Measurements from ENCODE around the gene ARL2.
A peak's percentile ranks its signal among the peaks of the same experiment; 100 is the strongest.

The ARL2 gene

DNA sequence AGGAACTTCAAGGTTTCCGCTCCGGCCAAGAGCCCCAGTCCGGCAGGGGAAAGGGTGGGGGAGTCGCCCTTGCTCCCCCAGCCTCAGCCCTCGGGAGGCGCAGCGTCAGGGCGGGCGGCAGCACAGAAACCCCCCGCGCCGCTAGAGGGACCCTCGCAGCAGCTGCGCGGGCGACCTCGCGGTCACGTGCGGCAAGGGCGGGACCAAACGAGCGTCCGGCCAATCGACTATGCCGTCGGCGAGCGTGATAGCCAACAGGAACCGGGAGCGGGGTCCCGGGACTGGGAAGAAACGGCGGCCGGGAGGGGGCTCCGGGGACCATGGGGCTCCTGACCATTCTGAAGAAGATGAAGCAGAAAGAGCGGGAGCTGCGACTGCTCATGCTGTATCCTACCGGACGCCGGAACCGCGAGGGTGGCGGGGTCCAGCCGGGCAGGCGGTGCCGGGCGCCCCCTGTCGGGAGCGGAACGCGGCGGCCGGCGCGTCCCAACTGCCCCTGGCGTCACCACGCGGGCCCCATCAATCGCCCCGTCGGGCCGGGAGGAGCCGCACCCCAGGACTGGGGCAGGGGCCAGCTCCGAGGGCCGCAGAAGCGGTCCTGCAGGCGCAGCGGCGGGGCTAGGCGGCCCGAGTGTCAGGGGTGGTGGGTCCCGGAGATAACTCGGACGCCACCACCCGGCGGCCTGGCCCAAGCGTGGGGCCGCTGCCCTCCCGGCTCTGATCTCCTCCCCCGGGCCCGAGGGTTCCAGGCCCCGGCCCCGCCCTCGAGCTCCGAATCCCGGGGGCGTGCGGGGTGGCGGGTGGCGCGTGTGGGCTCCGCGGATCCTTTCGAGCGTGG is at the start of gene ARL2 (continued):
- TF ChIP-seq, protein P1, sequence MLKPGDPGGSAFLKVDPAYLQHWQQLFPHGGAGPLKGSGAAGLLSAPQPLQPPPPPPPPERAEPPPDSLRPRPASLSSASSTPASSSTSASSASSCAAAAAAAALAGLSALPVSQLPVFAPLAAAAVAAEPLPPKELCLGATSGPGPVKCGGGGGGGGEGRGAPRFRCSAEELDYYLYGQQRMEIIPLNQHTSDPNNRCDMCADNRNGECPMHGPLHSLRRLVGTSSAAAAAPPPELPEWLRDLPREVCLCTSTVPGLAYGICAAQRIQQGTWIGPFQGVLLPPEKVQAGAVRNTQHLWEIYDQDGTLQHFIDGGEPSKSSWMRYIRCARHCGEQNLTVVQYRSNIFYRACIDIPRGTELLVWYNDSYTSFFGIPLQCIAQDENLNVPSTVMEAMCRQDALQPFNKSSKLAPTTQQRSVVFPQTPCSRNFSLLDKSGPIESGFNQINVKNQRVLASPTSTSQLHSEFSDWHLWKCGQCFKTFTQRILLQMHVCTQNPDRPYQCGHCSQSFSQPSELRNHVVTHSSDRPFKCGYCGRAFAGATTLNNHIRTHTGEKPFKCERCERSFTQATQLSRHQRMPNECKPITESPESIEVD (tag by site-specific recombination; IDR thresholded peaks at IDR 0.05): no peak
- TF ChIP-seq ZNF548 (tag by site-specific recombination; IDR thresholded peaks at IDR 0.05): no peak
- TF ChIP-seq ZNF37A (tag by site-specific recombination; IDR thresholded peaks at IDR 0.05): no peak
- TF ChIP-seq, protein P2, sequence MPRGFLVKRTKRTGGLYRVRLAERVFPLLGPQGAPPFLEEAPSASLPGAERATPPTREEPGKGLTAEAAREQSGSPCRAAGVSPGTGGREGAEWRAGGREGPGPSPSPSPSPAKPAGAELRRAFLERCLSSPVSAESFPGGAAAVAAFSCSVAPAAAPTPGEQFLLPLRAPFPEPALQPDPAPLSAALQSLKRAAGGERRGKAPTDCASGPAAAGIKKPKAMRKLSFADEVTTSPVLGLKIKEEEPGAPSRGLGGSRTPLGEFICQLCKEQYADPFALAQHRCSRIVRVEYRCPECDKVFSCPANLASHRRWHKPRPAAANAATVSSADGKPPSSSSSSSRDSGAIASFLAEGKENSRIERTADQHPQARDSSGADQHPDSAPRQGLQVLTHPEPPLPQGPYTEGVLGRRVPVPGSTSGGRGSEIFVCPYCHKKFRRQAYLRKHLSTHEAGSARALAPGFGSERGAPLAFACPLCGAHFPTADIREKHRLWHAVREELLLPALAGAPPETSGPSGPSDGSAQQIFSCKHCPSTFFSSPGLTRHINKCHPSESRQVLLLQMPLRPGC (tag by site-specific recombination; IDR thresholded peaks at IDR 0.05): no peak
- peak; percentile 96 for TF ChIP-seq ZBTB8A (tag by site-specific recombination; IDR thresholded peaks at IDR 0.05)
- TF ChIP-seq, protein P3, sequence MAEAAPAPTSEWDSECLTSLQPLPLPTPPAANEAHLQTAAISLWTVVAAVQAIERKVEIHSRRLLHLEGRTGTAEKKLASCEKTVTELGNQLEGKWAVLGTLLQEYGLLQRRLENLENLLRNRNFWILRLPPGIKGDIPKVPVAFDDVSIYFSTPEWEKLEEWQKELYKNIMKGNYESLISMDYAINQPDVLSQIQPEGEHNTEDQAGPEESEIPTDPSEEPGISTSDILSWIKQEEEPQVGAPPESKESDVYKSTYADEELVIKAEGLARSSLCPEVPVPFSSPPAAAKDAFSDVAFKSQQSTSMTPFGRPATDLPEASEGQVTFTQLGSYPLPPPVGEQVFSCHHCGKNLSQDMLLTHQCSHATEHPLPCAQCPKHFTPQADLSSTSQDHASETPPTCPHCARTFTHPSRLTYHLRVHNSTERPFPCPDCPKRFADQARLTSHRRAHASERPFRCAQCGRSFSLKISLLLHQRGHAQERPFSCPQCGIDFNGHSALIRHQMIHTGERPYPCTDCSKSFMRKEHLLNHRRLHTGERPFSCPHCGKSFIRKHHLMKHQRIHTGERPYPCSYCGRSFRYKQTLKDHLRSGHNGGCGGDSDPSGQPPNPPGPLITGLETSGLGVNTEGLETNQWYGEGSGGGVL (tag by site-specific recombination; IDR thresholded peaks at IDR 0.05): peak; percentile 52; the same call in 1 of the 2 replicates
- no peak for TF ChIP-seq GFI1B (tag by site-specific recombination; IDR thresholded peaks at IDR 0.05)
- no peak for TF ChIP-seq ZNF341 (tag by site-specific recombination; IDR thresholded peaks at IDR 0.05; ENCODE audit: low read depth)

DNA sequence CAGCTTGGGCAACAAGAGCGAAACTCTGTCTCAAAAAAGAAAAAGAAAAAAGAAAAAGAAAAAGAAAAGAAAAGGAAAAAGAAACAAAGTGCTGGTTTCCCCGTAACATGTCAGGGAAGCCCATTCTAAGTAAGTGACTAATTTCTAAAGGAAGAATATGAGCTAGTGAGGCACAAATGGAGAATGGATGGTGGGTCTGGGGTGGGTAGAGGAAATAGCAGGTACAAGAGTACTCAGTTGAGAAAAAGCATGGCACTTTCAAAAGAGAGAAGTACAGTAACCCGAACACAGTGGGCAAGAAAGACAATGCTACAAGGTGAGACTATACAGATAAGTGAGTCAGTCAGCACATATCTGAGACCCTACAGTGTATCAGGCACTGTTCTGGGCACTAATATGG is 46.6 kb upstream of the ARL2 start:
- ChIA-PET POLR2A (no interaction called here), CTCF (interaction anchor here (0.6 kb wide), 1 partner anchor 22 kb away, joined by 4 read pairs; no protein-coding TSS in a partner anchor)
- no peaks in the 10 kb centered on the region for H3K9me3 ChIP-seq (ENCODE audit: control insufficient read depth, insufficient read depth, low read depth, low read length)
- no peak overlapping the region for H3K27ac ChIP-seq (ENCODE audit: extremely low read depth, low read depth, low read length)
- H3K36me3 ChIP-seq (ENCODE audit: control insufficient read depth in 2 of 2, insufficient read depth in 1 of 2, low read length in 2 of 2): no peaks in the 10 kb centered on the region
- H3K4me1 ChIP-seq (ENCODE audit: control insufficient read depth, insufficient read depth, low read length): no peaks in the 10 kb centered on the region
- TF ChIP-seq, protein P4, sequence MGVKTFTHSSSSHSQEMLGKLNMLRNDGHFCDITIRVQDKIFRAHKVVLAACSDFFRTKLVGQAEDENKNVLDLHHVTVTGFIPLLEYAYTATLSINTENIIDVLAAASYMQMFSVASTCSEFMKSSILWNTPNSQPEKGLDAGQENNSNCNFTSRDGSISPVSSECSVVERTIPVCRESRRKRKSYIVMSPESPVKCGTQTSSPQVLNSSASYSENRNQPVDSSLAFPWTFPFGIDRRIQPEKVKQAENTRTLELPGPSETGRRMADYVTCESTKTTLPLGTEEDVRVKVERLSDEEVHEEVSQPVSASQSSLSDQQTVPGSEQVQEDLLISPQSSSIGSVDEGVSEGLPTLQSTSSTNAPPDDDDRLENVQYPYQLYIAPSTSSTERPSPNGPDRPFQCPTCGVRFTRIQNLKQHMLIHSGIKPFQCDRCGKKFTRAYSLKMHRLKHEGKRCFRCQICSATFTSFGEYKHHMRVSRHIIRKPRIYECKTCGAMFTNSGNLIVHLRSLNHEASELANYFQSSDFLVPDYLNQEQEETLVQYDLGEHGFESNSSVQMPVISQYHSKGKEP (tag by site-specific recombination; IDR thresholded peaks at IDR 0.05): no peak
- 0 out of 2 replicates have a peak, but pooled peaks have one; percentile 23 for TF ChIP-seq PRDM1 (tag by site-specific recombination; IDR thresholded peaks at IDR 0.05)
- no peak overlapping the region for H3K4me3 ChIP-seq (ENCODE audit: low read depth, low read length)

DNA sequence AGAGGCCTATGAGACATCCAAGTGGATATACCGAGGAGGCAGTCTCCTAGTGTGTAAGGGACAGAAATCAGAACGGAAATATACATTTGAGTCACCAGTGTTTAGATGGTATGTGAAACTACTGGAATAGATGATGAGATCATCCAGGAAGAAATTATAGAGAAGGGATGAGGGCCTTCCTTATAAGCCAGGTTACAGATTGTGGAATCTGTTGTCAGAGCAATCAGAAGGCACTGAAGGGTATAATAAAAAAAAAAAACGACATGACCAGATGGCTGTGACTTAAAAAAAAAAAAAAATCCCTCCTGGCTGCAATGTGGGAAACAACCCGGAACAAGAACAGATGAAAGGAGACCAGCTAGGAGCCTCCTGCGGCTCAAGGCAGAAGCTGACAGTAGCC is 44.8 kb upstream of the ARL2 start:
- Histone ChIP-seq H3K36me3 (ENCODE audit: control insufficient read depth in 2 of 2, insufficient read depth in 1 of 2, low read length in 2 of 2) (no peaks in the 10 kb centered on the region), H3K9me3 (ENCODE audit: control insufficient read depth, insufficient read depth, low read depth, low read length) (no peaks in the 10 kb centered on the region), H3K4me3 (ENCODE audit: low read depth, low read length) (no peak overlapping the region), H3K4me1 (ENCODE audit: control insufficient read depth, insufficient read depth, low read length) (no peaks in the 10 kb centered on the region), H3K27ac (ENCODE audit: extremely low read depth, low read depth, low read length) (no peak overlapping the region)
- ChIA-PET POLR2A (interaction anchor here (0.7 kb wide), 2 partner anchors 22 to 1888 kb away, joined by 3 read pairs; no protein-coding TSS in a partner anchor), CTCF (interaction anchor here (0.6 to 1.2 kb wide), 5 partner anchors 9 to 121 kb away, joined by 3 to 5 read pairs (median 4); no protein-coding TSS in a partner anchor)
- TF ChIP-seq ZEB2 (tag by site-specific recombination; IDR thresholded peaks at IDR 0.05) (peak; percentile 32; the same call in 1 of the 2 replicates), ZNF146 (tag by site-specific recombination; IDR thresholded peaks at IDR 0.05) (no peak), ZNF335 (tag by site-specific recombination; conservative IDR thresholded peaks at IDR 0.05) (peak; percentile 48), ZBTB21 (tag by site-specific recombination; IDR thresholded peaks at IDR 0.05) (peak; percentile 40; the same call in 1 of the 2 replicates), SP7 (tag by site-specific recombination; IDR thresholded peaks at IDR 0.05) (peak; percentile 88), PRDM1 (tag by site-specific recombination; IDR thresholded peaks at IDR 0.05) (0 out of 2 replicates have a peak, but pooled peaks have one; percentile 33), ZNF629 (tag by site-specific recombination; IDR thresholded peaks at IDR 0.05) (peak; percentile 34; the same call in 1 of the 2 replicates), ZXDB (tag by site-specific recombination; IDR thresholded peaks at IDR 0.05) (no peak)
